HepG2 (cell line): ENCODE data around the gene BCAS3. TPM values are rescaled to one million over a fixed set of nuclear protein-coding genes. Genes with fewer than 3 reads are reported as not detected.

Source experiments
- ATAC-seq: fragments of 200-7000 bp; cut with Tn5 transposase; 3 replicates; pipeline ENCODE4 v1.9.1; 2020; ENCODE audit warnings: mild to moderate bottlenecking, moderate library complexity
- BruUV-seq: library from RNA; stranded (reverse); fragments of 400-500 nt; replicated peaks from 2 replicates; lab custom pipeline; 2021; lab: Mats Ljungman, UMichigan
- CTCF ChIA-PET: fragments of 300-600 bp; formaldehyde crosslinking; extraction: SDS; loops from one replicate; lab custom pipeline; 2021; ENCODE audit warnings: low total read pairs, inconsistent platforms, low intra/inter-chr PET ratio; lab: Yijun Ruan, JAX
- POLR2A ChIA-PET: fragments of 350-600 bp; sonication (Branson Sonifier 250); formaldehyde crosslinking; loops from one replicate; lab custom pipeline; 2020; ENCODE audit warnings: antibody characterized with exemption, inconsistent platforms; lab: Yijun Ruan, JAX
- DNase-seq: peaks from one replicate; pipeline ENCODE4 v3.0.0-alpha.2; 2015; ENCODE audit warnings: low spot score
- FAIRE-seq: peaks from 3 replicates; lab custom pipeline; 2011; peaks lifted over from hg19 to GRCh38; lab: Jason Lieb, UNC
- H2AFZ ChIP-seq: one replicate; pipeline ENCODE4 v1.6.1; 2011; ENCODE audit warnings: low read length, inconsistent platforms
- H3K27ac ChIP-seq: fragments of 300-600 bp; 3 replicates; pipeline ENCODE4 v1.8.0; 2011; ENCODE audit warnings: mixed run types, mild to moderate bottlenecking, mixed read lengths, low read length, inconsistent platforms; ENCODE audit not compliant: insufficient read depth; ENCODE audit errors: extremely low read length
- H3K27me3 ChIP-seq, 2 experiments: fragments of 200-600 bp in 1 of 2; 2 replicates in 1 of 2; 3 replicates in 1 of 2; pipeline versions ENCODE4 v1.6.0 to v1.8.0; 2011; ENCODE audit warnings: low read length in 2 of 2, mild to moderate bottlenecking in 2 of 2, moderate library complexity in 2 of 2, inconsistent platforms in 1 of 2; ENCODE audit not compliant: insufficient read depth in 2 of 2, control insufficient read depth in 1 of 2
- H3K36me3 ChIP-seq, 2 experiments: fragments of 200-600 bp in 1 of 2; replicated peaks in 1 of 2; 2 replicates in 1 of 2; 3 replicates in 1 of 2; pipeline versions ENCODE4 v1.5.1 to v1.8.0; 2011; ENCODE audit warnings: low read length in 2 of 2, inconsistent platforms in 1 of 2; ENCODE audit not compliant: insufficient read depth in 2 of 2, control insufficient read depth in 1 of 2
- H3K4me1 ChIP-seq: 2 replicates; pipeline ENCODE4 v1.5.1; 2012; ENCODE audit warnings: low read length, inconsistent platforms; ENCODE audit not compliant: insufficient read depth
- H3K4me2 ChIP-seq: 2 replicates; pipeline ENCODE4 v1.6.0; 2011; ENCODE audit warnings: low read depth, low read length, inconsistent platforms
- H3K4me3 ChIP-seq, 3 experiments: fragments of 200-600 bp in 1 of 3; sonication (generic), shearing (Covaris generic) in 1 of 3; replicated peaks in 1 of 3; 2 replicates each; pipeline ENCODE4 v1.5.1; 2011 to 2016; ENCODE audit warnings: low read length in 3 of 3, inconsistent platforms in 2 of 3, low read depth in 2 of 3, mild to moderate bottlenecking in 2 of 3, control low read depth in 1 of 3, mixed read lengths in 1 of 3; ENCODE audit not compliant: insufficient read depth in 1 of 3
- H3K79me2 ChIP-seq: one replicate; pipeline ENCODE4 v1.6.1; 2011; ENCODE audit warnings: low read length, inconsistent platforms; ENCODE audit not compliant: insufficient read depth
- H3K9ac ChIP-seq: 2 replicates; pipeline ENCODE4 v1.6.0; 2011; ENCODE audit warnings: mild to moderate bottlenecking, low read depth, low read length, inconsistent platforms; ENCODE audit not compliant: insufficient read depth
- H3K9me3 ChIP-seq: 2 replicates; pipeline ENCODE4 v1.5.1; 2012; ENCODE audit warnings: mild to moderate bottlenecking, low read length
- H4K20me1 ChIP-seq: 2 replicates; pipeline ENCODE4 v1.6.0; 2011; ENCODE audit warnings: inconsistent platforms, mild to moderate bottlenecking, low read length, moderate library complexity; ENCODE audit not compliant: insufficient read depth
- MAFK ChIP-seq, 2 experiments: IDR thresholded peaks in 1 of 2; conservative IDR thresholded peaks in 1 of 2; 2 replicates each; pipeline ENCODE4 v1.6.1; 2011; ENCODE audit warnings: improper control_type of control experiment in 2 of 2, low read length in 2 of 2
- ZIK1 ChIP-seq: sonication (generic); formaldehyde crosslinking; IDR thresholded peaks from 2 replicates; pipeline ENCODE4 v1.5.0; 2020; ENCODE audit warnings: mild to moderate bottlenecking, low read depth, missing genetic modification reagents, borderline replicate concordance
- ZNF225 ChIP-seq: sonication (generic); formaldehyde crosslinking; IDR thresholded peaks from 2 replicates; pipeline ENCODE4 v1.4.0; 2020; ENCODE audit warnings: mild to moderate bottlenecking, missing genetic modification reagents
- ZNF335 ChIP-seq: sonication (generic); formaldehyde crosslinking; IDR thresholded peaks from 2 replicates; pipeline ENCODE4 v1.4.0; 2020; ENCODE audit warnings: missing genetic modification reagents
- ZNF484 ChIP-seq: sonication (generic); formaldehyde crosslinking; IDR thresholded peaks from 2 replicates; pipeline ENCODE4 v1.5.1; 2020; ENCODE audit warnings: mild to moderate bottlenecking, low read depth, missing genetic modification reagents, borderline replicate concordance
- WGBS: methylation state at CpG from one replicate; pipeline ENCODE4 v1.1.6; 2017; ENCODE audit warnings: low lambda C conversion rate; 5-methylcytosine and 5-hydroxymethylcytosine counted together
- in situ Hi-C: cut with HindIII; loops from 2 replicates; pipeline ENCODE4 v1.10.0; 2017; ENCODE audit warnings: low pct_unique_long_range_greater_than_20kb; ENCODE audit not compliant: extremely low pct_ligation_motif_present
- intact Hi-C: fragments of 100-400 bp; cut with micrococcal nuclease; formaldehyde crosslinking; loops from one replicate; pipeline ENCODE4 v1.10.0; 2022; ENCODE audit not compliant: unreplicated experiment
- polyA plus RNA-seq, 8 experiments: library from polyadenylated mRNA; depleted of rRNA in 3 of 8; stranded (reverse) in 7 of 8; unstranded in 1 of 8; fragments of >200 nt; fragmentation: Illumina TruSeq in 4 of 8; extraction: Trizol in 4 of 8; gene quantifications; 2 replicates each; pipeline versions ENCODE4 v1.2.1 to v1.2.3, GENCODE V29; 2011 to 2016; ENCODE audit warnings: low read depth in 4 of 8, missing spikeins in 1 of 8, mixed read lengths in 1 of 8; ENCODE audit not compliant: insufficient read depth in 1 of 8
- total RNA-seq, 5 experiments: library from RNA; depleted of rRNA; stranded (reverse); fragments of >200 nt; fragmentation: Illumina TruSeq; extraction: Trizol; gene quantifications; 2 replicates each; pipeline ENCODE4 v1.2.3, GENCODE V29; 2016; ENCODE audit warnings: low read depth in 1 of 5
- TF ChIP-seq, protein P1 (sequence below): sonication (generic); formaldehyde crosslinking; IDR thresholded peaks from 2 replicates; pipeline ENCODE4 v1.4.0; 2020; ENCODE audit warnings: missing genetic modification reagents

Gene BCAS3
- total and polyA plus RNA-seq, 2 of the 13 experiments (the other 11 are each of a cell fraction or from before 2014, with no cell fraction given), result 10.7 to 11.2 TPM

- H4K20me1 ChIP-seq, result no peaks in the 10 kb centered on the region
- WGBS, result 67% methylated on average over 2 of the region's 2 CpGs
These were observed 490.9 kb downstream of the BCAS3 start for GRCh38 chr17:61168506-61168905.

GRCh38 chr17:61174310-61174709, 496.7 kb downstream of the BCAS3 start:
- no peaks in the 10 kb centered on the region for H4K20me1 ChIP-seq
- DNase-seq (no peak), FAIRE-seq (no peak), ATAC-seq (no peak)
- H3K9me3 ChIP-seq, result no peaks in the 10 kb centered on the region
- H3K27me3 ChIP-seq, result no peaks in the 10 kb centered on the region
- in situ Hi-C loops, result no loop called here
- H3K79me2 ChIP-seq, result no peaks in the 10 kb centered on the region
- CTCF ChIA-PET, result no interaction called here
- no peak overlapping the region for H3K9ac ChIP-seq
- H3K4me3 ChIP-seq, result no peak overlapping the region
- H2AFZ ChIP-seq, result no peak overlapping the region
- H3K36me3 ChIP-seq, result no peaks in the 10 kb centered on the region
- TF ChIP-seq, protein P1, sequence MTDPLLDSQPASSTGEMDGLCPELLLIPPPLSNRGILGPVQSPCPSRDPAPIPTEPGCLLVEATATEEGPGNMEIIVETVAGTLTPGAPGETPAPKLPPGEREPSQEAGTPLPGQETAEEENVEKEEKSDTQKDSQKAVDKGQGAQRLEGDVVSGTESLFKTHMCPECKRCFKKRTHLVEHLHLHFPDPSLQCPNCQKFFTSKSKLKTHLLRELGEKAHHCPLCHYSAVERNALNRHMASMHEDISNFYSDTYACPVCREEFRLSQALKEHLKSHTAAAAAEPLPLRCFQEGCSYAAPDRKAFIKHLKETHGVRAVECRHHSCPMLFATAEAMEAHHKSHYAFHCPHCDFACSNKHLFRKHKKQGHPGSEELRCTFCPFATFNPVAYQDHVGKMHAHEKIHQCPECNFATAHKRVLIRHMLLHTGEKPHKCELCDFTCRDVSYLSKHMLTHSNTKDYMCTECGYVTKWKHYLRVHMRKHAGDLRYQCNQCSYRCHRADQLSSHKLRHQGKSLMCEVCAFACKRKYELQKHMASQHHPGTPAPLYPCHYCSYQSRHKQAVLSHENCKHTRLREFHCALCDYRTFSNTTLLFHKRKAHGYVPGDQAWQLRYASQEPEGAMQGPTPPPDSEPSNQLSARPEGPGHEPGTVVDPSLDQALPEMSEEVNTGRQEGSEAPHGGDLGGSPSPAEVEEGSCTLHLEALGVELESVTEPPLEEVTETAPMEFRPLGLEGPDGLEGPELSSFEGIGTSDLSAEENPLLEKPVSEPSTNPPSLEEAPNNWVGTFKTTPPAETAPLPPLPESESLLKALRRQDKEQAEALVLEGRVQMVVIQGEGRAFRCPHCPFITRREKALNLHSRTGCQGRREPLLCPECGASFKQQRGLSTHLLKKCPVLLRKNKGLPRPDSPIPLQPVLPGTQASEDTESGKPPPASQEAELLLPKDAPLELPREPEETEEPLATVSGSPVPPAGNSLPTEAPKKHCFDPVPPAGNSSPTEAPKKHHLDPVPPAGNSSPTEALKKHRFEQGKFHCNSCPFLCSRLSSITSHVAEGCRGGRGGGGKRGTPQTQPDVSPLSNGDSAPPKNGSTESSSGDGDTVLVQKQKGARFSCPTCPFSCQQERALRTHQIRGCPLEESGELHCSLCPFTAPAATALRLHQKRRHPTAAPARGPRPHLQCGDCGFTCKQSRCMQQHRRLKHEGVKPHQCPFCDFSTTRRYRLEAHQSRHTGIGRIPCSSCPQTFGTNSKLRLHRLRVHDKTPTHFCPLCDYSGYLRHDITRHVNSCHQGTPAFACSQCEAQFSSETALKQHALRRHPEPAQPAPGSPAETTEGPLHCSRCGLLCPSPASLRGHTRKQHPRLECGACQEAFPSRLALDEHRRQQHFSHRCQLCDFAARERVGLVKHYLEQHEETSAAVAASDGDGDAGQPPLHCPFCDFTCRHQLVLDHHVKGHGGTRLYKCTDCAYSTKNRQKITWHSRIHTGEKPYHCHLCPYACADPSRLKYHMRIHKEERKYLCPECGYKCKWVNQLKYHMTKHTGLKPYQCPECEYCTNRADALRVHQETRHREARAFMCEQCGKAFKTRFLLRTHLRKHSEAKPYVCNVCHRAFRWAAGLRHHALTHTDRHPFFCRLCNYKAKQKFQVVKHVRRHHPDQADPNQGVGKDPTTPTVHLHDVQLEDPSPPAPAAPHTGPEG, result no peak
- no peak for TF ChIP-seq ZNF335 (CRISPR knock-in tag)
- no peak for TF ChIP-seq ZIK1 (CRISPR knock-in tag)
- intact Hi-C loops, result no loop called here
- BruUV-seq, result no TSS peak
- POLR2A ChIA-PET, result no interaction called here
- H3K4me2 ChIP-seq, result no peak overlapping the region
- H3K4me1 ChIP-seq, result peaks cover 9% of the 10 kb centered on the region
- 68% methylated on average over 1 of the region's 1 CpG for whole genome bisulfite sequencing
- no peak overlapping the region for H3K27ac ChIP-seq

More at GRCh38 chr17:61168506-61168905, 490.9 kb downstream of the BCAS3 start:
- H3K4me1 ChIP-seq, result no peaks in the 10 kb centered on the region
- DNase-seq (no peak), ATAC-seq (no peak), FAIRE-seq (no peak)
- no peaks in the 10 kb centered on the region for H3K36me3 ChIP-seq
- H2AFZ ChIP-seq, result no peak overlapping the region
- H3K27me3 ChIP-seq, result no peaks in the 10 kb centered on the region
- H3K27ac ChIP-seq, result no peak overlapping the region
- H3K9ac ChIP-seq, result no peak overlapping the region
- no peak for TF ChIP-seq ZNF225 (CRISPR knock-in tag)
- TF ChIP-seq MAFK (conservative IDR thresholded peaks at IDR 0.05 in 1 of 2, IDR thresholded peaks at IDR 0.05 in 1 of 2; ENCODE audit: low read length in 2 of 2), result 0 out of 4 replicates have a peak, but pooled peaks have one; percentile 8 to 9
- no peak for TF ChIP-seq ZNF484 (CRISPR knock-in tag)
- no peak overlapping the region for H3K4me2 ChIP-seq
- H3K79me2 ChIP-seq, result no peaks in the 10 kb centered on the region
- no TSS peak for BruUV-seq
- H3K9me3 ChIP-seq, result no peaks in the 10 kb centered on the region; the same call in 1 of the 2 replicates
- no peak overlapping the region for H3K4me3 ChIP-seq
- ChIA-PET POLR2A (no interaction called here), CTCF (no interaction called here)
- in situ Hi-C loops, result no loop called here
- intact Hi-C loops, result no loop called here
